Kidney capillary endothelial cell (primary cell): ENCODE data around the gene PPP5C.

Experiments used
- DNase-seq: peaks from one replicate; pipeline ENCODE4 v3.0.0-alpha.2; 2018; ENCODE audit warnings: low spot score

PPP5C gene

DNA sequence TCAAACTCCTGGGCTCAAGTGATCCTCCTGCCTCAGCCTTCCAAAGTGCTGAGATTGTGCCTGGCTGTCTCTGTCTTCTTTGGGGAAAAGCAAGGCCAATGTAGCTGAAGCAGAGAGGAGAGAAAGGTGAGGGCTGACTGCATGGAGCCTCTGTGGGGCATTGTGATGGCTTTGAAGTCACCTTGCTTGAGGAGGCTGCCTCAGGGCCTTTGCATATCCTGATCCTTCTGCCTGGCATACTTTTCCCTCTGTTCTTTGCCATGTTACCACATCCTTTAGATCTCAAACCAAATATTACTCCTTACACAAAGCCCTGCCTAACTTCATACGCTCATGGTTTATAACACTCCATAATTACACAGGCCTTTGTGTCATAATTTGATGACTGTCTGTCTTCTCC lies 9.4 kb upstream of the PPP5C start:
- no peak for DNase-seq

DNA sequence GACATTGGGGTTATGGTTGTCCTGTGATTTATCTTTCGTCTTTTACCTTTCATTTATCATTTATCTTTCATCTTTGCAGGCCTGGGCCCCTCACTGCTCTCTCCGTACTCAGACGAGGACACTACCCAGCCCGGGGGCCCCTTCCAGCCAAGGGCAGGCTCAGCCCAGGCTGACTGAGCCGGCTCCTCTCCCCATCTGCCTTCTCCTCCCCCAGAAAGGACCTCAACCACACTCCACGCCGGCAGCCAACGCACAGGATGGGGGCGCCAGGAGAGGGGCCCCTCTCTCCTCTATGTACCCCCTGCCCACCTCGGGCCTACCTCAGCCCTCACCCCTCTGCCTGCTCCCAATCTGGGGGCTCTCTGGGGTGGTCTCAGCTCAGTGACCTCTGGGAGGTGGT lies 7.4 kb upstream of the PPP5C start:
- no peak for DNase-seq

DNA sequence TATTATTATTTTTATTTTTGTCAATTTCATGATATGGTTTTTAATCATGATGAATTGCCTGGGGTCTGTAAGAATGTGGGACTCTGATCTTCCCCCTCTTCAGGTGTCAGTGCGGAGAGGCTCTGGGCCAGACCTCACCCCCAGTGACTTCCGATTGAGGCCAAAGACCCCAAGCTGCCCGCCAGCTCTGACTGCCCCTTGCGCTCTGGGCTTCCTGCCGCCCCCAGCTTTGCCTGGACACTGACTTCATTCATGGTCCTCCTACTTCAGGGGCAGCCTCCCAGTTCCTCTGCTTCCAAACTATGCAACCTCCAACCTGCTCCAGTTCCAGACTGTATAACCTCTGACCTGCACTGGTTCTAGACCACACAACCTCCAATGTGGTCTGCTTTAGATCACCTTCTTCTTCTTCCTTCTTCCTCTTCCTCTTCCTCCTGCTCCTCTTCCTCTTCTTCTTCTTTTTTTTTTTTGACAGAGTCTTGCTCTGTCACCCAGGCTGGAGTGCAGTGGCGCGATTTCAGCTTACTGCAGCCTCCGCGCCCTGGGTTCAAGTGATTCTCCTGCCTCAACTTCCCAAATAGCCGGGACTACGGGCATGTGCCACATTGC lies 6.7 kb upstream of the PPP5C start:
- DNase-seq, result no peak

DNA sequence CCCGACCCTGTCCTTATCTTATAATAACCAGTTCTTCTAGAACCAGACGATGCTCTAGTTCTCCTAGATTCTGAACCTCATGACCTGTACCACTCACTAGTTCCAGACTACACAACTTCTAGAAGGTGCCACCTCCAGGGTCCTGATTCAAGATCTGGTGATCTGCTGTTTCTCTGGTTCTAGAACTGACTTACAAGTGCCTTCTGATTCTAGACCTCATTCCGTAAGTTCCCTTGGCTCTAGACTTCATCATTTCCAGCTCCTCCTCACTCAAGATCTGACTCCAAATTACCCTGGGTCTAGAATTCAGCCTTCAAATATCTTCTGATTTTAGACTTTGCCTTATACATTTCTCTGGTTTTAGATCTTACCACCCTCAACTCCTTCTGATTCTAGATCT lies 5.0 kb upstream of the PPP5C start:
- no peak for DNase-seq

DNA sequence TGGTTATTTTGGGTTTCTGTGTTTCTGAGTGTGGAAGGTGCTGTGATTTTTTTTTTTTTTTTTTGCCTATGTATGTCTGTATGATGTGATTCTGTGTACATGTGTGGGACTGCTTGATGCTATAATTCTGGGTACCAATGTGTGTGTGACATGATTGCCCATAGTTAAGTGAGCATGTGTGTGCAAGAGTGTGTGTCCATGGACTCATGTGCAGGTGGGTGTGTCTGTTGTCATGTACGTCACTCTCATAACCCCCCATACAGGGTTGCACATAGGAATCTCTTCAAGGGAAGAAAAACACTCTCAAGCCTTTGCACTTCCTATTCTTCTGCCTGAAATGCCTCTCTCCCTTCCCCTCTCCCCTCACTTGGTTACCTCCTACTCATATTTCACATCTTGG lies 2.5 kb upstream of the PPP5C start:
- DNase-seq, result no peak

DNA sequence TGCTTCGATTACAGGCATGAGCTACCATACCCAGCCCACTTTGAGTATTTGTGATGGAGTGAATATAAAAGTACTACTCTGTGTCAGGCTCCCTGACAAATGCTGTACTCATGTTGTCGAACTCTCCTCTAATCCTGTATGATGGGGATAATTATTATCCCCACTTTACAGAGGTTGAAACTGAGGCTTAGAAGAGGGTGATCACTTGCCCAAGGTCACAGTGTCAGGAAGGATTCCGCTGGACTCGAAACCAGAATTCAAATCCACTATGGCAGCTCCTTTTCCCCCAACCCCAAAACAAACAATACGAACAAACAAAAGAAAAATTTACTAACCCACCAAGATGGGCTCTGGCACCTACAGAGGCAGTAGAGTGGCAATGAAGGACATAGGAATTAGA lies 1.7 kb upstream of the PPP5C start:
- DNase-seq, result no peak

DNA sequence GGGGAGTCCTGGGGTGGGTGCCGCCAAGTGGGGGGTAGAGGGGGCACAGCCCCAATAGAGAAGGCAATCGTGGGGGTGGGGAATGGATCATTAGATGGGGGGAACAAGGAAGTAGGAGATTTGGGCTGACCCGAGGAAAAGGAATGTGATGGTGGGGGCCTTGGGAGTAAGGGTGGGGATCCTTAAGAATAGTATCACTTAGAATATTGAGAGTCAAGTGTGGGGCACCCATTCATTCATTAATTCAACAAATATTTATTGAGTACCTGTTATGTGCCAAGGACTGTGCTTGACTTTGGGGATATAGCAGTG lies 641 bp downstream of the PPP5C start:
- no peak for DNase-seq

DNA sequence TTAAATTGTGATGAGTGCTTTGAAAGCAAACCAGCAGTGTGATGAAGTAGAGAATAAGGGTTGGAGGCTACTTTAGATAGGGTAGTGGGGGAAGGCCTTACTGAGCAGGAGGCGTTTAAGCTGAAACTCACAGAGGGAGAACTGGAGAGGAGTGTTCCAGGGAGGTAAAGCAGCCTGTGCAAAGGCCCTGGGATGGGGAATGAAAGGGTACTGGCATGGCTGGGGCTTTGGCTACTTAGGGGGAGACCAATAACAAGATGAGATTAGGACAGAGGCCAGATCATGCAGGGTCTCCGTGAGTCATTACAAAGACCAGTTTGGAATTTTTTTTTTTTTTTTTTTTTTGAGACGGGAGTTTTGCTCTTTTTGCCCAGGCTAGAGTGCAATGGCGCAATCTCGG lies 1.1 kb downstream of the PPP5C start:
- no peak for DNase-seq

DNA sequence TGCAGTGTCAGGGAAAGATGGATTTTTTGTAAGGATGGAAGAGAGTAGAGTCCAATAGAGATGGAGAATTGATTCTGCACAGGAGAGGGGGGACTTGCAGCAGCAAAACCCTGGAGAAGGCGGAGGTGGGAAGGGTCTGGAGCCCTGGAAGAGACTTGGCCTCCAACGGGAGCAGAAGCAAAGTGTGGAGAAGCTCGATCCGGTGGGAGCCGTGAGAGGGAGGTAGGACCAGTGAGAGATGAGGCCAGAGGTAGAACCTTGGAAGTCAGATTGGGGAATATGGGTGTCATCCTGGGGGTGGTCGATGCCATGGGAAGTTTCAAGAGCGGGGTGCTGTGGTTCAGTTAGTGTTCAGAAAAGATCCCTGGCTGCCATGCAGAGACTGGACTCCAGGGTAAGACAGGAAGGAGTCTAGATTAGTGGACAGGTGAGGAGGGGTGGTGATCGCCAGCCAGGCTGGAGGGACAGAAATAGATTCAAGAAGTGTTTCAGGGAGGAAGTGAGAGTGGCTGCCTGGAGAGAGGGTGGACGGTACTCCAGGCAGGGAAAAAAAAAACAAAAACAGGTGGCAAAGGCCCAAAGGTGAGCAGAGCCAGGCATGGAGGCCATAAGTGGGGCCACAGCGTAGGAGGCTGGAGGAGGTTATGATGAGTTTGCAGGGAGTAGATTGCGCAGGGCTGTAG lies 2.6 kb downstream of the PPP5C start:
- DNase-seq, result no peak

DNA sequence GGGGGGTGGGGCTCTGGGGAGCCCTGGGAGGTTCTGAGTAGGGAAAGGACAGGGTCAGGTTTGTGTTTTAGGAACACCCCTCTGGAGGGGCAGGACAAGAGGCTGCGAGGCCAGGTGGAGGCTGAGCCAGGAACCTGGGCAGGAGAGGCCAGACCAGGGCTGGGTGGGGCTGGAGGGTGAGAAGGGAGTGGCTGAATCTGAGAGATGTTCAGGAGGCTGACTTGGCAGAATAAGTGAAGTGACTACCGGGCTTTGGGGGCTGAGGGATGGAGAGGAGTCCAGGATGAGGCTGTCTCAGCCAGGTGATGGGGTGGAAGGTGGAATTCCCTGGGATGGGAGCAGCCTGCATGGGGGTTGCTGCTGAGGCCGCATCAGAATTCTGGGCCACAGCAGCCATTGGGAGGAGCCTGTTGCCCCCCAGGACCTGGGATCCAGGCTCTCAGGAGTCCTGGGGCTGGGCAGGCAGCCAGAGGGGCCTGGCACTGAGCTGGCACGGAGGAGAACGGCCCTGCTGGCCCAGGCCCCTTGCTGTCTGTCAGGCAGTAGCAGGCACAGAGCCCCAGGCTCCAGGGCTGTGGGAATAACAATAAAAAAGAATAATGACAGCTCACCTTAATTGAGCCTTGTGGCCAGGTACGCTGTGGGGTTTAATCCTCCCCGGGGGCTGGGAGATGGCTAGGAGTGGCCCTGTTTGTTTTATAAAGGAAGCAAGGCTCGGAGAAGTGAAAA lies 3.3 kb downstream of the PPP5C start:
- no peak for DNase-seq

DNA sequence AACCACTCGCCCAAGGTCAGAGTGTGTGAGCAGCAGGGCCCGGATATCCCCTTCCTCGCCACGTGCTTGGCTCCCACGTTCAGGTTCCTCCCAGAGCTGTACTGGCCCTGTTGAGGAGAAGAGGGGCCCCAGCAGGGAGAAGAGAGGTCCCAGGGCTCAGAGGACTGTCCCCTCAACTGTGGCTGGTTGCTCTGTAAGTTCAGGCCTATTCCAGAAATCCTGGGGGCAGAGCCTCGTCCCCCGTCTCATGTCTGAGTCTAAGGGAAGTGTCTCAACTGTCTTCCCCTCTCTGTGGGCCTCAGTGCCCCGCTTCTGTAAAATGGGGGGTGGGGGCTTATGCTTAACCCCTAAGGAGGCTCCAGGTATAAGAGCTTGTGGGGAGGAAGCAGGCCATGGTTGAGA lies 3.9 kb downstream of the PPP5C start:
- no peak for DNase-seq

DNA sequence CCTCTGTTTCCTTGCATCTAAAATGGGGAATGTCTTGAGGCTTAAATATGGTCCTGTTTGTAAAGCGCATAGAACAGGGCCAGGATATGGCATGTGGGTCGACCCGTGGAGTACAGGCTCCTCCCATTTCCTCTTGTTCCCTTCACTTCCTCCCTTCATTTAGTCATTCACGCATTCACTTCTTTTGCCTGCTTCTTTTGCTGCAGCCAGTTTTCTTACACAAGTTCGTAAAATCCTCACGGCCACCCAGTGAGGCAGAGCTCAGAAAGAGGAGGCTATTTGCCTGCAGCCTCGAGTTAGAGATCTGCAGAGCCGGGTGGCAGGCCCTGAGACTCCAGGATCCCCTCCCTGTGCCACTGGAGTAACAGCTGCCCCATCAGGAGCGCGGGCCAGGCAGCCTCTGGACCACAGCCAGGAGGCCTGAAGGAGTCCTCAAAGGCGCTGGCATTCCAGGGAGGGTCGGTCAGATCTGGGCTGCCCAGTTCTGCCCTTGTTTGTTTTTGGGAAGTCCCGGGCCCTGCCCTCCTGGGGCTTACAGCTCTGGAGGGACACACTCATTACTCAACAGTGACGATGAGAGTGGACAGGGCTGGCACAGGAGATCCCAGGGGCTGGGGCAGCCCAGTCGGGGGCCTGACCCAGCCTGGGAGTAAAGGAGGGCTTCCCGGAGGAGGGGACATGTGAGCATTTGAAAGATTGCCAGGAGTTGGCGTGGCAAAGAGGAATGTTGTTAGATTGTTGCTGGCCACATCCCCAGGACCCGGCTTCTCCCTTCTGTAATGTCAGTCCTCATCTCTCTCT lies 4.6 kb downstream of the PPP5C start:
- DNase-seq, result no peak

DNA sequence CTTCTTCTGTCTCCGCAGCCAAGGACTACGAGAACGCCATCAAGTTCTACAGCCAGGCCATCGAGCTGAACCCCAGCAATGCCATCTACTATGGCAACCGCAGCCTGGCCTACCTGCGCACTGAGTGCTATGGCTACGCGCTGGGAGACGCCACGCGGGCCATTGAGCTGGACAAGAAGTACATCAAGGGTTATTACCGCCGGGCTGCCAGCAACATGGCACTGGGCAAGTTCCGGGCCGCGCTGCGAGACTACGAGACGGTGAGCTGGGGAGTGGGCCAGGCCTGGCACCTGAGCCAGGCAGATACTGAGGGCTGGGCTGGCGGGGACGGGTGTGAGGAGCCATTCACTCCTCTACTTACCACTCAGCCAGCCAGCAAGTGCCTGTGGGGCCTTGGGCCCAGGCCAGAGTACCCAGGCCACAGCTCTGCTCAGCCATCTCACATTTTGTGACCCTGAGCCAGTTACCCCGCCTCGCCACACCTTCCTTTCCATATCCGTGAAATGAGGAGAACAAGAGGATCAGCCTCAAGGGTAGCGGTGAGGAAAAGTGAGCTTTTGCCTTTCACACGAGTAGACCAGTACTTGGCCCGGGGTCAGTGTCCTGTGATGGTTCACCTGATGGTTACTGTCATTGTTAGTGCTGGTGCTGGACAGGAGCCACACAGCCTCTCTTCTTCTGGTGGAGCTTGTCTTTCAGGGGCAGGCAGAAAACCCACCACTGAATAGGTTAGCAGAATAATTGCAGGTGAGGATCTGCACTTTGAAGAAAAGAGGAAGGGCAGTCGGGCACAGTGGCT lies 7.0 kb downstream of the PPP5C start:
- no peak for DNase-seq

DNA sequence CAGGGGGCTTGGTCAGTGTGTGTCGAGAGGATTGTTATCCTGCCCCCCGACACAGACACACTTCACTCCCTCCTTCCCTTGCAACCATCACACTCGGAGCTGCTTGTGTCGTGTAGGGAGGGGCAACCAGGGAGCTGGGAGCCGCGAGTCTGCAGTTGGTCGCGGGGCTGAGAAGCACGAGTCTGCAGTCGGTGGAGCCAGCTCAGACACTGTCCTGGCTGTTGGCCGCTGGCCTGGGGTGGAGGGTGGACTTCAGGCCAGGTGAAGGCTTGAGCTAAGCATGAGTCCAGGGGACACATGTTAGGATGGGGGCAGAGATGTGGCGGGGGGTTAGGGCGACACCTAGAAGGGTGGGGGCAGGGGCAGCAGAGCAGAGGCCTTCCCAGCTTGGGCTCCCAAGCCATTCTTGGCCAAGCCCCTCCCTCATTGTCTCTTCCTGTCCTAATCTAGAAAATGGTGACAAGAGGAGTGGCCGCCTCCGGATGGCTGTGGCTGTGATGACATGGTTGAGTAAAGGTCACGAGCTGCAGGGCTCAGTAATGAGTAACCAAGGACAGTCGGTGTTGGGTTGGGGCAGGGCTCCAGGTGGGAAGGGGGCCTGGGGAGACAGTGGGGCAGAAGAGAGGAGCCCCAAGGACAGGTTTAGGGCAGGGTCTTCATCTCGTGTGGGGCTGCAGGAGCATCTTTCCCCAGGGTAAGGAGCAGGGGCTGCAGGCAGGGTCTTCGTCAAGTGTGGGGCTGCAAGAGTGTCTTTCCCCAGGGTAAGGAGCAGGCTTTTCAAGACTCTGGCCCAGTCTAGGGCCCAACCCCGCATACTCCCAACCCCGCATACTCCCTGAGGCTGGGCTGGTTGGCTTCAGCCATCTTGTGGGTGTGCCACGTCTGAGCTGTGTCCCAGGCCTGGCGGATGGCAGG lies 8.6 kb downstream of the PPP5C start:
- no peak for DNase-seq

DNA sequence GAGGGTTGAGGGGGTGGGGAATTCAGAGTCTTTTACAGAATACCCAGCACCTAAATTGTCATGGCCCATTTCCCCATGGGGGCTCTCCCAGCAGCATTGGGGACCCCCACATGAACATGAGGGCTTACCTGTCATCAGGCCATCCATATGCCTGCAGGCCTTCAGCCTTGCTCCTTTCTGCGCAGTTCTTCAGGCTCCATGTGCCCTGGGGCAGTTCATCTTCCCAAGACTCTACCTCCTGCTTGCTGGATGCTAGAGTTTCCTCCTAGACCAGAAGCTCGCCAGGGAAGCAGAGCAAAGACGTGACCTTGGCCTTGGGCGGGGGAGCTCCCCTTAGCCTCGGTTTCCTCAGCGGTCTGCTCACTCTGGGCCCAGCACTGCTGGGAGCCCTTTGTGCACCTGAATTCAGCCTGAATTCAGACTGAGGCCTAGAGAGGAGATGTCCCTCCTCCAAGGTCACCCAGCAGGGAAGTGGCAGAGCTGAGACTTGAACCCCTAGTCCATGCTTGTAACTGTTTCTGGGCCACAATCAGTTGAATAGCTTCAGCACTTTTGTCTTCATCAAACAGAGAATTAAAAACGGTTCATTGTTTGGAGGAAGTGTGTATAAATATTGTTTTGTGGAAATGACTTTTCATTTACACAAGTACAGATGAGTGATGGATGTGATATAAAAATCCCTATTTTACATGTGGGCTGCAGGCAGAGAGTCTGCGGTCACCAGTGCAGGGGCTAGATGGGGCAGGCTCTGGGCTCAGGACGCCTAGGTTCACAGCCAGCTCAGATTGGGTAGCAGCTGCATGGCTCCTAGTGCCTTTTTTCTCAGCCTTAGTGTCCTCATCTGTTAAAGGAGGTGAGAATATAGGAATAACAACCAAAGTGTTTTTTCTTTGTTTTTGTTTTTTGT lies 9.5 kb downstream of the PPP5C start:
- DNase-seq, result no peak

DNA sequence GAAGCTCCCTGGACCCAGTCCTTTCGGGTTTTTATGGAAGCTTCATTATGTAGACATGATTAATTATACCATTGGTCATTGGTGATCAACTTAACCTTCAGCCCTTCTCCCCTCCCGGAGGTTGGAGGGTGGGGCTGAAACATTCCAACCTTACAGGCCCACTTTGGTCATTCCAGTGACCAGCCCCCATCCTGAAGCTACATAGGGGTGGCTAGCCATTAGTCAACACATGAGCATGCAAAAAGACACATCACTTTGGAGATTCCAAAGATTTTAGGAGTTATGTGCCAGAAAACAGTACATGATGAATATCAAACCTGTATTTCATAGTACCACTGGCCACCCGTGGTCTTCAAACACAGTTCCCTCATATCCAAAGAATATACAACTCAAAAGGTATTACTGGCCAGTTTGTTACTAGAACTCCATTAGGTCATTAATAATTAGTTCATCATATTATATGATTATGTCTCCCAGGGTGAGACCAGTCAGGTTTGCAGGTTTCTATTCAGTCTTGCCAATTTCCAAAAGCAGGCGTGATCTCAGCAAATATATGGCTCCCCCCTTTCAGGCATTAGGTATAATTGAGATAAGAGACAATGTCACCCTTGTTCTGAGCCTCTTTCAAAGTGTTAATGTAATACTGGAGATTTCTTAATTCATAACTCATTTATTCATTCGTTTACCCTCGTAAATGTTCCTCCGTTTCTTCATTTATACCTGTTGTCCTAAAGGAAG lies 11.1 kb downstream of the PPP5C start:
- no peak for DNase-seq

DNA sequence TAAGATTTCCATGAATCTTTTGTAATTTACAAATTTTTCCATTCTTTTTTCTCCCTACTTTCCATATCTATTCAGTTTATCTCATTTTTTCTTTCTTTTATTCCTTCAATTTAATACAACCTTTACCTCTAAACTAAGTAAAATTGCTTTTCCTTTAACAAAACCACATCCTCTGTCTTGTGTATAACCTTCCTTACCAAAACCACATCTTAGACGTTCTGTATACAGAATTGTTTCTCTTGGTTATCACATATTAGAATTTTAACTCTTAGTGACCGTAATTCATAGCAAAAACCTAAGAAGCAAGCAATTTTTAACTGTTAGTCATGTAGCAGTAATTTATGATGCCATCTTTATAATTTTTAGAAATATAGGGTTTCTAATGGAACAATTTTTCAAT lies 15.0 kb downstream of the PPP5C start:
- no peak for DNase-seq

DNA sequence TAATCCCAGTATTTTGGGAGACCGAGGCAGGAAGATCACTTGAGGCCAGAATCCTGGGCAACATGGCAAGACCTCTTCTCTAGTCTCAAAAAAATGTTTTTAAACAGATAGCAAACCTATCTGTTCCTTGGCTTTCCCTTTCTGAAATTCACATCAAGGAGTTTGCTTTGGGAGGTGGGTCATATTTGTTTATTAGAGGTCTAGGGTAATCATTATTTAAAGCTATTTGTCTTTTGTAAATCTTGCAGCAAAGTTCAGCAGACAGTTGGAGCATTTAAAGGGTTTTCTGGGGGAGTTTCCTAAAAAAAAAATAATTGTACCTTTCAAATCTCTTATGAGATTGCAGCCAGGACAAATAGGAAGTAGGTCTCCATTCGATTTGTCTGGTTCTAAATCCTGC lies 17.5 kb downstream of the PPP5C start:
- no peak for DNase-seq

DNA sequence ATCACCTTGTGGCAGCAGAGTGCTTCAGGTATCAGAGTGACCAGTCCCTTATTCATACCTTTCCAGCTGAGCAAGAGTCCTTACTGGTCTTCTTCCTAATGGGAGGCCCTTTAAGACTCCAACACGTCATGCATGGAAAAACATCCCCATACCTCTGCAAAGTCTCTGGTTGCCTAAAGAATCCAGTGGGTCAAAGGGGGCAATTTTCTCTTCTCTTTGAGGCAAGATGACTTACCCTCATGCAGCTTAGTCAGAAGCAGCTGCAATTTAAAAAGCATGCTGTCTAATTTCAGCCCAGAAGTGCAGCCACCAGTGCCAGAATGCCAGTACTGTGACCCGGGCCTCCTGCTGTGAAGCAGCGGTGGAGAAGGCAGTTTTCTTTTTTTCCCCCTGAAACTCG lies 18.7 kb downstream of the PPP5C start:
- no peak for DNase-seq
